ENCODE results near the gene RAD51B.
A peak's percentile ranks its signal among the peaks of the same experiment; 100 is the strongest.

The RAD51B gene

DNA sequence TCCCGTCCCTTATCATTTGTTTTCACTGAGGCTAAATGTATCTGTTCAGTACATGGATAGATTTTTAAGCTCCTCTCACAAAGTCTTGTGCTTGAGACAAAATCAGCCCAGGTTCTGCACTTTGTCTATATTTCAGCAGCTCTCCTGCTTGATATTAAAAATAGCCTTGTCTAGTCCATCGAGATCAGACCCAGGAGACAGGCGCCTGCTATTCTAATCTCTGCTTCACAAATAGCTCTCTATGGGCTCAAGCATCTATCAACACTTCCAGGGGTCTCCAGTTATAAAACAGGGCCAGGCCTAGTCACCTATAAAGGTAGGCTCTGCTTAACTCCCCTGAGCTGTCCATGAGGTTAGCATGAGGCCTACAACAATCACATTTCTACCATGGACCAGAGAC is 910.8 kb downstream of the RAD51B start:
- no peak for DNase-seq (ENCODE audit: low read depth in 2 of 2)
- TF ChIP-seq, protein P1, sequence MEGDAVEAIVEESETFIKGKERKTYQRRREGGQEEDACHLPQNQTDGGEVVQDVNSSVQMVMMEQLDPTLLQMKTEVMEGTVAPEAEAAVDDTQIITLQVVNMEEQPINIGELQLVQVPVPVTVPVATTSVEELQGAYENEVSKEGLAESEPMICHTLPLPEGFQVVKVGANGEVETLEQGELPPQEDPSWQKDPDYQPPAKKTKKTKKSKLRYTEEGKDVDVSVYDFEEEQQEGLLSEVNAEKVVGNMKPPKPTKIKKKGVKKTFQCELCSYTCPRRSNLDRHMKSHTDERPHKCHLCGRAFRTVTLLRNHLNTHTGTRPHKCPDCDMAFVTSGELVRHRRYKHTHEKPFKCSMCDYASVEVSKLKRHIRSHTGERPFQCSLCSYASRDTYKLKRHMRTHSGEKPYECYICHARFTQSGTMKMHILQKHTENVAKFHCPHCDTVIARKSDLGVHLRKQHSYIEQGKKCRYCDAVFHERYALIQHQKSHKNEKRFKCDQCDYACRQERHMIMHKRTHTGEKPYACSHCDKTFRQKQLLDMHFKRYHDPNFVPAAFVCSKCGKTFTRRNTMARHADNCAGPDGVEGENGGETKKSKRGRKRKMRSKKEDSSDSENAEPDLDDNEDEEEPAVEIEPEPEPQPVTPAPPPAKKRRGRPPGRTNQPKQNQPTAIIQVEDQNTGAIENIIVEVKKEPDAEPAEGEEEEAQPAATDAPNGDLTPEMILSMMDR (IDR thresholded peaks at IDR 0.05; ENCODE audit: low read depth, low read length), result no peak
- H3K4me3 ChIP-seq (replicated peaks in 1 of 2; ENCODE audit: low read depth in 2 of 2, low read length in 2 of 2), result no peak overlapping the region

DNA sequence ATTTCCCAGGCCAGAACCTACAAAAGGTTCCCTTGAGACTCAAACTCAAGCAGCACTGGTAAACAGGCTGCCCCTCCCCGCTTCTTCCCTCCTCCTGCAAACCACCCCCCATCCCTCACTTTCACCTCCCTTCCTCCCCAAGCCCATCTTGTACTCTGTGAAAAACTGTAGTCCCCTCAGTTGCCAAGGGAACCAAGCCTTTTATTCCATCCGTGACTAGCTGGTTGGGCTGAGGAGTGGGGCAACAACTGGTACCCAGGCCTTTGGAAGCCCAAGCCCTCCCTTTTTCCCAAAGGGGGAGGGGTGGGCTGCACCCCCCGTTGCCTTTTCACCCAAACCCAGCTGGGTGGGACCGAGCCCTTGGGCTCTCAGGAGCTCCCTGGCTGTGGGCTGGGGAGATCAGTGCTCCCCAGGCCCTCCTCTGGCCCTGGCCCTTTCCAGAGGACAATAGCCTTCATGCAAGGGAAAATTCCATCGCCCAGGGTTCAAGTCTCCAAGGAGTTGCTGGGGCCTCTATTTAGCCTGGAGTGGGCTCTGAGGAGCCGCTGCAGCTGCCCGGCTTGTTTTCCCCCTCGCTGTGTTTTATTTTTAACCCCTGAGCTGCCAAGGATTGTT is 911.3 kb downstream of the RAD51B start:
- TF ChIP-seq, protein P1 (IDR thresholded peaks at IDR 0.05; ENCODE audit: low read depth, low read length), result no peak
- no peak for DNase-seq (ENCODE audit: low read depth in 2 of 2)
- H3K4me3 ChIP-seq (replicated peaks in 1 of 2; ENCODE audit: low read depth in 2 of 2, low read length in 2 of 2), result no peak overlapping the region

DNA sequence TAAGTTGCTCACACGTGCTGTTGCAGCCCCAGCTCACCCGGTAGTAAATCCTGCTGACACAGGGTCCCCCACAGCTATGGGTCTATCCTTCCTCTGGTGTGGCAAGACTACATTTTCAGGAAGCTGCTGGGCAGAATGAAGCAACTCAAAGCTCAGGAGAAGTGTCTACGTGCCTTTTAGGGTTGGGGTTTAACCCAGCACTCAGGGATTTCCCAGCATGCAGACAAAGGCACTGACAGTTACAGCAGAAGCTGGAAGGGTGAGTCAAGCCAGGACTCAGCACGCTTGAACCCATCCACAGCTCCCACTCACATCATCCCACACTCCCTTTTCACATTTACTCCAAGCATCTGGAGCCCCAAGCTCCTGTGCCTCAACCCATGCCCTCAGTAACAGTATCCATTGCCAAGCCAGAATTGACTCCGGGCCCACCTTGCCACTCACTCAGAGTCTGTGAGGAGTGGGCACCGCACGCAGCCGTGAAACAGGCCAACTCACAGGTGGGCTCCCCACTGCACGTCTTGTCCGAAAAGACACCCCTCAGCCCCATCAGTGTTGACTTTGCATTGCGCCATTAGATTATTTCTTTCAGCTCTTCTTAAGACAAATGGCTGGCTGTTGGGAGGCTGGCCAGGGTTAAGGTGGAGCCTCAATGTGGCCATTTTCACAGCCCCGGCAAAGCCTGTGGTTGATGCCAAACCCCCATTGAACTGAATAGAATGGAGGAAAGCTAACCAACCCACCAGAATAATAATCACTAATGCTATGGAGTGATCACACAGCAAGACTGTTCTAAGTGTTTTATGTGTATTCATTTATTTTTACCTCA is 913.7 kb downstream of the RAD51B start:
- DNase-seq (ENCODE audit: low read depth in 2 of 2), result peak; percentile 26 to 58
- no peak overlapping the region for H3K4me3 ChIP-seq (replicated peaks in 1 of 2; ENCODE audit: low read depth in 2 of 2, low read length in 2 of 2)

DNA sequence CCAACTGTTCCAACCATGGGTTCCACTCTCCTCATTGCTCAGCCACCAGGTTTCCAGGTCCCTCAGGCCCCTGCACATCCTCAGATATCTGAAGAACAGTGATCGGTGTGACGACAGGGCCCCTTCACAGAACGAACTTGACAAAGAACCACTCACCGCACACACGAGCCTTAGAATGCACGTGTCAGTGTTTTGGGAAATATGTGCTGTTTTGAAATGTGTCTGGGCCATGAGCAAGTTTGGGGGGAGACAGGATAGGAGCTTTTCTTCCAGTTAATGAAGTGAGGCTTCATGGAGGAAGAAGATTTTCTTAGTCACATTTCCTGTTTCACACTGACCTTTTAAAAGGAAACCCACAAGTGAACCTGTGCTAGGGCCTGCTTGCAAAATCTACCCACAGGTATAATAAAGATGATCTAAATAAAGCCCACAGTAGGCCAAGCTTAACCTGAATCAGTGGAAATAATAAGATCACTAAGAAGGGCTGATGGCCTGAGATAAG is 914.7 kb downstream of the RAD51B start:
- TF ChIP-seq, protein P1 (IDR thresholded peaks at IDR 0.05; ENCODE audit: low read depth, low read length), result no peak
- DNase-seq (ENCODE audit: low read depth in 2 of 2), result peak in 1 of 2 donors; percentile 11
- H3K4me3 ChIP-seq (replicated peaks in 1 of 2; ENCODE audit: low read depth in 2 of 2, low read length in 2 of 2), result no peak overlapping the region

More for the DNA sequence above, 913.7 kb downstream of the RAD51B start:
- TF ChIP-seq, protein P1 (IDR thresholded peaks at IDR 0.05; ENCODE audit: low read depth, low read length), result no peak

DNA sequence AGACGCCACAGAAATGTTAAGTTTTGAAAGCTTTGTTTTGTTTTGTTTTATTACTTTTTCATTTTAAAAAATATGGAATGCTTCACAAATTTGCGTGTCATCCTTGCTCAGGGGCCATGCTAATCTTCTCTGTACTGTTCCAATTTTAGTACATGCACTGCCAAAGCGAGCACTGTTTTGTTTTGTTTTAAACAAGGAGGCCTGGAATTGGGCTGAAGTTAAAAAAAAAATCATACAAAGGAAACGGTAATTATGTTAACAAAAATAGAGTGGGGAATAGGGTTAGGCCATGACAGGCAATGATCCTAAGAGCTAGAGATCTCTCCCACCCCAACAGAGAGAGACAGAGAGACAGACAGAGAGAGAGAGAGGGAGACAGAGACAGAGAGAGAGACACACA is 916.3 kb downstream of the RAD51B start:
- no peak overlapping the region for H3K4me3 ChIP-seq (replicated peaks in 1 of 2; ENCODE audit: low read depth in 2 of 2, low read length in 2 of 2)
- TF ChIP-seq, protein P1 (IDR thresholded peaks at IDR 0.05; ENCODE audit: low read depth, low read length), result no peak
- no peak for DNase-seq (ENCODE audit: low read depth in 2 of 2)

DNA sequence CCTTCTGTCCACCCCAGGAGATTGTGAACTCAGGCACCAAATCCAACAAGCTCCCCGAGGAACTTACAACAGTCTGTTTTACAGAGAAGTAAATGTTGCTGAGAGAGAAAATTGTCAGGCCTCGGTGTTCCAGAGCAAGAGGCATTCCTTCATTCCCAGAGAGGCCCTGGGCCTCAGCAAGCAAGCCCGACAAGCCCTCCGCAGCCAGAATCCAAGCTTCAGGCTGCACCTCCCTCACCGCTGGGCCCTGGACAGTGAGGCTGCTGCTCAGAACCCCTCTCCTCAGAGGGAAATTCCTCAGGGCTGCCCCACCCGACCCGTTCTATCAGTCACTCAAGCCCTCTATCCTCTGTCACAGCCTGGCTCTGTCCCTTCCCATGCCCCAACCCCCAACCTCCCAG is 916.9 kb downstream of the RAD51B start:
- no peak overlapping the region for H3K4me3 ChIP-seq (replicated peaks in 1 of 2; ENCODE audit: low read depth in 2 of 2, low read length in 2 of 2)
- DNase-seq (ENCODE audit: low read depth in 2 of 2), result peak in 1 of 2 donors; percentile 28
- TF ChIP-seq, protein P1 (IDR thresholded peaks at IDR 0.05; ENCODE audit: low read depth, low read length), result no peak

Measured in cardiac fibroblast (primary cell).